Tibial nerve (tissue), 4 donors: ENCODE data around the gene DNAJC4.

Experiments
- CTCF ChIP-seq, 5 experiments: fragments of 200-600 bp in 3 of 5; fragments of 450-650 bp in 2 of 5; sonication (generic) in 3 of 5; IDR thresholded peaks; one replicate each; pipeline ENCODE4 v1.5.1; 2016 to 2019; ENCODE audit warnings: antibody characterized with exemption in 5 of 5, mild to moderate bottlenecking in 3 of 5, moderate library complexity in 2 of 5
- EP300 ChIP-seq, 2 donors: sonication (generic); formaldehyde crosslinking; IDR thresholded peaks; one replicate each; pipeline ENCODE4 v1.6.1; 2017; ENCODE audit warnings: antibody characterized with exemption in 2 of 2, mild to moderate bottlenecking in 1 of 2
- POLR2A ChIP-seq, 2 donors: fragments of 450-650 bp; IDR thresholded peaks; one replicate each; pipeline ENCODE4 v1.6.1; 2017; ENCODE audit warnings: antibody characterized with exemption in 2 of 2, mild to moderate bottlenecking in 2 of 2, moderate library complexity in 2 of 2

GRCh38 chr11:64219354-64219684 lies 11.0 kb upstream of the DNAJC4 start:
- TF ChIP-seq CTCF (IDR thresholded peaks at IDR 0.05) (no peak), EP300 (IDR thresholded peaks at IDR 0.05) (no peak), POLR2A (IDR thresholded peaks at IDR 0.05) (no peak)
